ENCODE results near the gene PHIP.

GRCh38 chr6:79056226-79056625 lies 21.8 kb downstream of the PHIP start:
- TF ChIP-seq, protein P1, sequence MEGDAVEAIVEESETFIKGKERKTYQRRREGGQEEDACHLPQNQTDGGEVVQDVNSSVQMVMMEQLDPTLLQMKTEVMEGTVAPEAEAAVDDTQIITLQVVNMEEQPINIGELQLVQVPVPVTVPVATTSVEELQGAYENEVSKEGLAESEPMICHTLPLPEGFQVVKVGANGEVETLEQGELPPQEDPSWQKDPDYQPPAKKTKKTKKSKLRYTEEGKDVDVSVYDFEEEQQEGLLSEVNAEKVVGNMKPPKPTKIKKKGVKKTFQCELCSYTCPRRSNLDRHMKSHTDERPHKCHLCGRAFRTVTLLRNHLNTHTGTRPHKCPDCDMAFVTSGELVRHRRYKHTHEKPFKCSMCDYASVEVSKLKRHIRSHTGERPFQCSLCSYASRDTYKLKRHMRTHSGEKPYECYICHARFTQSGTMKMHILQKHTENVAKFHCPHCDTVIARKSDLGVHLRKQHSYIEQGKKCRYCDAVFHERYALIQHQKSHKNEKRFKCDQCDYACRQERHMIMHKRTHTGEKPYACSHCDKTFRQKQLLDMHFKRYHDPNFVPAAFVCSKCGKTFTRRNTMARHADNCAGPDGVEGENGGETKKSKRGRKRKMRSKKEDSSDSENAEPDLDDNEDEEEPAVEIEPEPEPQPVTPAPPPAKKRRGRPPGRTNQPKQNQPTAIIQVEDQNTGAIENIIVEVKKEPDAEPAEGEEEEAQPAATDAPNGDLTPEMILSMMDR (IDR thresholded peaks at IDR 0.05; ENCODE audit: low read length), result no peak
- no peak for TF ChIP-seq EZH2 (IDR thresholded peaks at IDR 0.05; ENCODE audit: borderline replicate concordance, low read length)
